HT1080 (cell line): Measurements from ENCODE around the gene JMJD7. TPM values are rescaled to one million over a fixed set of nuclear protein-coding genes. Genes with fewer than 3 reads are reported as not detected.

Experiments used
- DNase-seq: peaks from one replicate; pipeline ENCODE4 v3.0.0-alpha.2; 2015; ENCODE audit warnings: low read depth
- small RNA-seq: library from RNA; depleted of rRNA; stranded (forward); fragments of <200 nt; gene quantifications from one replicate; pipeline ENCODE3, GENCODE V24; 2014
- total RNA-seq: library from RNA; depleted of rRNA; stranded (reverse); fragments of >200 nt; shearing (Covaris generic); gene quantifications from 2 replicates; pipeline ENCODE4 v1.2.3, GENCODE V29; 2014; rRNA removed

Gene JMJD7
- total RNA-seq, 1 experiment from 2014 or later = 9.0 TPM

- DNase-seq = no peak
These were observed 54.2 kb downstream of the JMJD7 start for GRCh38 chr15:41881920-41882688.

GRCh38 chr15:41882689-41883483, 55.0 kb downstream of the JMJD7 start:
- DNase-seq = no peak

GRCh38 chr15:41883484-41883825, 55.6 kb downstream of the JMJD7 start:
- no peak for DNase-seq

DNA sequence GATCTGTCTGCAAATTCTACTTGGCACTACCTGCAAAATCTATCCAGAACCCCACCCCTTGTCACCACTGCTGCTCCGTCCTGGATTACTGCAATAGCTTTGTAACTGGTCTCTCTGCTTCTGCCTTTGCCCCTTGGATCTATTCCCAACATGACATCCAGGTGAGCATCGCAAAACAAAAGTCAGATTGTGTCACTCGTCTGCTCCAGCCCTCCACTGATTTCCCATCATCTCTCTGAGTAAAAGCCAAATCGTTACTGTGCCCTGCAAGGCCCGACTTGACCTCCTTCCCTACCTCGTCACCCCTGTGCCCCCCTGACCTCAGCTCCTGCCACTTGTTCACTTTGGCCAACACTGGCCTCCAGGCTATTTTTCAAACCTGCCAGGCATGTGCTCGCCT, 56.6 kb downstream of the JMJD7 start:
- no peak for DNase-seq

- DNase-seq = no peak
These were observed 57.4 kb downstream of the JMJD7 start for GRCh38 chr15:41885321-41885720.

DNA sequence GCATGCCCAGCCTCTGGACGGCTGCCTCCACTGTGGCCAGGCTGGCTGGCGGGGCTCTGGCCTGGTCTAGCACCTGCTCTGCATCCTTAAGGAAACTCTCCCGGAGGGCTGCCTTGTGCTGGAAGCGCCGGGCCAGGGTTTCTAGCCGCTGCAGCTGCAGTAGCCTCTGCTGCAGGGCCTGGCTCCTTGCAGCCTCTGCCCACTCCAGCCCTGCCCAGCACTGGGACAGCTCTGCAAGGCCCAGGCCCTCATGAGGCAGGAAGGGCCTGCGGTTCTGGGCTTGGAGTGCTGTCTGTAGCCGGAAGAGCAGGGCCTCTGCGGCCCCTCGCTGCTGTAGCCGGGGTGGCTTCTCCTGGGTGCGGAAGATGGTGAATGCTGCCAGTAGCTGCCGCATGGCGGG, 57.9 kb downstream of the JMJD7 start:
- DNase-seq = no peak

DNA sequence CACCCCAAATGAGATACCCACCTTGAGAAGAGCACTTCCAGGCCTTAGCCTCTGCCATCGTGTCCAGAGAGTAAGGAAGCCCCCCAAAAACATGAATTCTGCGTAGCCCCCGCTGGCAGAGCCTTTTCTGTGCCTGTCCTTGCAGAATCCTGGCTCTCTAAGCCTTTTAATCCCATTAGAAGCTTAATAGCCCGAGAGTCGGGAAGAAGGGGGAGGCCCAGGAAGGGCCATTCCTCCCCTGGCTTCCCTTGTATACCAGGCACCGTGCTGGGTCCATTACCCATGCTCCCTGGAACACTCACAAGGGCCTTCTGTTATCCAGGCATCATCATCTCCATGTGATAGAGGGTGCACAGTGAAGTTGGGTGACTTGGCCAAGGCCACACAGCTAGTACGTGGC, 58.8 kb downstream of the JMJD7 start:
- DNase-seq = no peak

DNA sequence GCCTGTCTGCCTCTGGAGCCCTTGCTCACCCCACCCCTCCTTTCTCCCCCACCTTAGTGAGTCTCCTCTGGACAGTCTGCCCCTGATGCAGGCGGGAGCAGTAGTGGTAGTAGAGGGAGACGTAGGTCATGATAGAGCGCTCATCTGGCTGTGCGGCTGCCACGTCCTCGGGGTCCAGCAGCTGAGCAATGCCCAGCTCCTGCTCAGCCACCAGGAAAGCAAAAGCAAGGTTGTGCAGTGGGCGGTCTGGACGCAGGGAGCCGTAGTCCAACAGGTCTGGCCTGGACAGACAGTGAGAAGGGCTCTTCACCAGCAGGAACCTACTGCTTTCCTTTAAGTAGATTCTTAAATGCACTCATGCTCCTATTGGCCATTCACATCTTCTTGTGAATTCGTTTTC, 59.3 kb downstream of the JMJD7 start:
- DNase-seq = no peak

Small RNAs within 50 kb of the gene (small RNA-seq; reads per million reads assigned to genes)
- gene JMJD7-PLA2G4B = not detected
- gene MIR4310 = not detected
- gene RNA5SP393 = not detected

Other genes starting within 250 kb of the JMJD7 start
- gene MGA, start 167.7 kb upstream of the JMJD7 start, total RNA-seq = 17.0 and 18.5 TPM in 2 replicates
- gene MAPKBP1, start 53.6 kb upstream of the JMJD7 start, total RNA-seq = 19.5 and 20.6 TPM in 2 replicates
- gene PLA2G4B, start 10.8 kb downstream of the JMJD7 start, total RNA-seq = 1.1 and 3.1 TPM in 2 replicates
- 2.3 and 3.9 TPM in 2 replicates for gene SPTBN5, start 66.0 kb downstream of the JMJD7 start, total RNA-seq
- gene EHD4, start 144.5 kb downstream of the JMJD7 start, total RNA-seq = 50.9 and 58.9 TPM in 2 replicates
- gene PLA2G4E, start 192.9 kb downstream of the JMJD7 start, total RNA-seq = 0.07 TPM in 1 of 2 replicates, not detected in the other